HG03354 (cell line): ENCODE measurements around the gene LTBP1.

Experiments used
- ATAC-seq: cut with Tn5 transposase; IDR thresholded peaks from one replicate; pipeline ENCODE4 v1.9.1; 2021; ENCODE audit warnings: mild to moderate bottlenecking; ENCODE audit not compliant: unreplicated experiment, poor library complexity, severe bottlenecking

The LTBP1 gene

GRCh38 chr2:33104726-33105125 lies 158.0 kb downstream of the LTBP1 start:
- no peak for ATAC-seq

DNA sequence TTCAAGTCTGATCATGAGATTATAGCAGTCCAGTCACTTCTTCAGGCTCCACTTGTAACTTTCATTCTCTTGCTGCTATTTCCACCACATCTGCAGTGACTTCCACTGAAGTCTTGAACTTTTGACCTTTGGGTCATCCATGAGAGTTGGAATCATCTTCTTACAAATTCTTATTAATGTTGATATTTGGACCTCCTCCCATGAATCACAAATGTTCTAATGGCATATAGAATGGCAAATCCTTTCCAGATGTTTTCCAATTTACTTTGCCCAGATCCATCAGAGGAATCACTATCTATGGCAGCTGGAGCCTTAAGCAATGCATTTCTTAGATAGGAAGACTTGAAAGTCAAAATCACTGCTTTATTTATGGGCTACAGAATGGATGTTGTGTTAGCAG lies 159.4 kb downstream of the LTBP1 start:
- no peak for ATAC-seq

DNA sequence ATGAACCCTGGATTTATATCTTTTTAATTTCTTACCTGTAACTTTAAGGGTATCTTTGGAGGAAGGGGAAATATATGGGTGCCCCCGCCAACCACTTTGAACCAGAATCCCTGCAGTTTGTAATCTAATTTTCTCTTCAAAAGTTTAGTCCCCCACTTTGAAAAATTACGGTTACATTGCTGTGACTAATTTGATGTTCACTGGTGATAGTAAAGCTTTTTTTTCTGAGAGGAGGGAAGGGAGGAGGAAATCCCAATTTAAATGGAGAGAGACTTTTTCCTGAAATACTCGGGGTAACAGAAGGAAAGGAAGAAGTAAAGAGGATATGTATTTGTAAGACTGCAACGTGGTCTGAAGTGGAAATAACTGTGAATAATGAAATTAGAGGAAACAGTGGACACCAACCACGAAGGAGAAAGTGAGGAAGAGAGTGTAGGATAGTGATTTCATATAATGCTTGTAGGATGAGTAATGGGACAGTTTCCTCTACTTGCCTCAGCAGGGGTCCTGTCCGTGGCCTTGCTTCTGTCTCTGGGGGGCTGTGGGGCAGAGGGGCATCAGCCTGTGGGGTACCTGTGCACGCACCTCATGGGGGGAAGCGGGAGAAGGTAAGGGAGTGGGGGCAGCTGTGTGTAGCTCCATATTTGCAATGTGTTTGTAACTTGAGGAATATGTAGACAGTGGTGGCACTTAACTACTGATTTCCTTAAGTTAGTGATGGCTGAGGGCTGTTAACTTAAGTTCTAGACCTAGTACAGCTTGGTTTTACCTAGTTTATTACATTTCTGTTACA lies 161.1 kb downstream of the LTBP1 start:
- no peak for ATAC-seq

DNA sequence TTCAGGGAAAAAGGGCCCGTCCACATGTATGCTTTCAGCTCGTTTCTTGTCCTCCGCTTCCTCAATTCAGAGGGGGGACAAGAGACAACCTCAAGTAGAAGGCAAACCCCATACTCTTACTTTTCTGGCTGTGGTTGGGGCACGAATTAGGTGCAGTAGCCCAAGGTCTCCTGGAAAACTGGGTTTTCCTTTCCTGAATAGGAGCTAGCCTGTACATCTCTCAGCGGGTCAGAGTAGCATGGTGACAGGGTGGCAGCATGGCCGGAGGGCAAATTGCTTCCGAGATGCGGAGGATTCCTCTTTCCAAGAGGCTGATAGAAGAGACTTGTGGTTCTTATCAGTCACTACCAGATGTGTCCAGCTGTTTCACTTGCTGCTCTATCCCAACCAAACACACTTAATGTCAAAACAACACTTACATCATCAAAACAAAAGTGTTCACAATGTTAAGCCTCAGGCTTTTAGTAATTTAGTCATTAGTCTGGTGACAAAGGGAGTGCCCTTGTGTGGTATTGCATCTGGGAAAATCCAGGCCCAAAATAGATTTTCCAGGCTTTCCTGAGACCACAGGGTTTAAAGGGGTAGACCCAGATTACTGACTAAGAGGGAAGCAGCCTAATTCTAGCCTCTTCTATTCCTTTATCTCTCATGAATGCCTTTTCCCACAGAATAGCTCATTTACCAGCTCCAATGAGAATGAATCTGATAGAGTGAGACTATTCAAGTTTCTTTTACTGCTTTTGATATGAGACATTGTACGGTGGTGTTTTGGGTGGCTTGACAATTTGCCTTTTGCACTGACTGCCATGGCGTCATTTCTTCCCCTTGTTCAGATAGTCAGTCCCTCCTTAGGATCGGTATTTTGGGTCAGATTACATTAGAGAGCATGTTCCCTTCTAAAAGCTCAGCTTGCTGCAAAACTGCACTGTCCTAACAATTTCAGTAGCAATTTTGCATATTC lies 162.0 kb downstream of the LTBP1 start:
- ATAC-seq, result no peak

DNA sequence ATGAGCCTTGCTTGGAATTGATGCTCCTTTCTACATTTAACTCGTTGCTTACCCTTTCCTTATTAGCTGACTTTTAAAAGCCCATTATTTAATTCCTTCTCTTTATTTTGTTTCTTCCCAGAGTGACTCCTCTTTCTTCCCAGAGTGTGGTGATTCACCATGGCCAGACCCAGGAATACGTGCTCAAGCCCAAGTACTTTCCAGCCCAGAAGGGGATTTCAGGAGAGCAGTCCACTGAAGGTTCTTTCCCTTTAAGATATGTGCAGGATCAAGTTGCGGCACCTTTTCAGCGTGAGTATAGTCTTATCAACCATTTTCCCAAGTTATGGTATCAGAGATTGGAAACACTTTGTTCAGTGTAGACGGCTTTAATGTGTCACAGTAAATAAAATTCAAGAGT lies 163.7 kb downstream of the LTBP1 start:
- ATAC-seq, result no peak

DNA sequence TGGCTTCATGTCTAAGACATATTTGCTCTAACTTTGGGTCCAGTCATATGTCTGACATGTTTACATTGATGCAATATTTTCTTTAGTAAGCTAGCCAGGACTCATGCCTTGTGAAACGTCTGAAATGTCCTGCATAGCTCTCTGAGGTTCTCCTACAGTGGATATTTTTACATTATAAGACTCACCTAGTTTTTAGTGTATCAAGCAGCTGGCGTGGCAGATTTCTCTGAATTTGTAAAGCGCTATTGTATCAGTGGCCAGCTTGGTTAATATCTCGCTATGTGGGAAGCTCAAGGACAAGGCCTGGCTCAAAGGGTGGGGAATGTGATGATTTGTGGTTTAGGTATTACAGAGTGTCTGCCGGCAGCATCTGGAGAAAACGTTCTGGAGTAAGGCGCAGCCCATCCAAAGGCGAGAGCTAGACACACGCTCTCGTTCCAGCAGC lies 164.3 kb downstream of the LTBP1 start:
- no peak for ATAC-seq

GRCh38 chr2:33115196-33115595 lies 168.4 kb downstream of the LTBP1 start:
- no peak for ATAC-seq

GRCh38 chr2:33115728-33116127 lies 169.0 kb downstream of the LTBP1 start:
- ATAC-seq, result no peak

GRCh38 chr2:33116799-33117198 lies 170.0 kb downstream of the LTBP1 start:
- ATAC-seq, result no peak

- ATAC-seq, result no peak
Observed at GRCh38 chr2:33118651-33119050, 171.9 kb downstream of the LTBP1 start.

GRCh38 chr2:33121416-33121815 lies 174.7 kb downstream of the LTBP1 start:
- no peak for ATAC-seq

DNA sequence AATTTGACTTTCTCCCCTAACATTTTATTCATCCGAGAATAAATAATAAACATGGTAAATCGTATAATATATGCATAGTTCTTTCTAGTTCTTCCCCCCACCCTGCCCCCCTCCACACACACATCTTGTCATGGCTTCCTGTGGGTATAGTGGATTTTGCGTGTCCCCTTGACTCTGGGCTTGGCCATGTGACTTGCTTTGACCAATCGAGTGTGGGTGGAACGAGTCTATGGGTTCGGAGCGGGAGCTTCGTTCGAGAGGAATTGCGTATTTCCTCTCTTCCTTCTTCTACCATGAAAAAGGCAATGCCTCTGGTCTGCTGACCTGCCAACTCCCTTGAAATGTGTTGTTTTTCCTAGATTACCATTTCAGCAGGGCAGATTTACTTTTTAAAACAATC lies 175.2 kb downstream of the LTBP1 start:
- ATAC-seq, result no peak

DNA sequence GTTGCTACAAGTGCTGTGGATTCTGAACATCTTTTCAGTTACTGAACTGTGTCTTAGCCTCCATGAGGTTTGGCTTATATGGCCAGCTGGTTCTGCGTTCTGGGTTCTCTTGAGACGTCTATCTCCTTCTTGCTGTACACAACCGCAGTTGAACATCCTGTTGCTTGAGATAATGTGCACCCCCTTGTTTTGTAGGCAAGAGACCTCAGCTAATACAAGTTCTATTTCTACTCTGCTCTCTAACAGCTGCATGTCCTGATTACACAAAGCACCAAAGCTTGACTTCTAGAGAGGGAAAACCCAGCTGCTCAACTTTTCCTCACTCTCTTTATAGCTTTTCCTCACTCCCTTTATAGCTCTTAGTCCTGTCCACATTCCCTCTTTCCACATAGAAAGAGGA lies 176.0 kb downstream of the LTBP1 start:
- ATAC-seq, result no peak

- ATAC-seq, result no peak
Observed at GRCh38 chr2:33123216-33123615, 176.5 kb downstream of the LTBP1 start.

- no peak for ATAC-seq
Observed at GRCh38 chr2:33126552-33126951, 179.8 kb downstream of the LTBP1 start.

GRCh38 chr2:33126958-33127357 lies 180.2 kb downstream of the LTBP1 start:
- no peak for ATAC-seq

DNA sequence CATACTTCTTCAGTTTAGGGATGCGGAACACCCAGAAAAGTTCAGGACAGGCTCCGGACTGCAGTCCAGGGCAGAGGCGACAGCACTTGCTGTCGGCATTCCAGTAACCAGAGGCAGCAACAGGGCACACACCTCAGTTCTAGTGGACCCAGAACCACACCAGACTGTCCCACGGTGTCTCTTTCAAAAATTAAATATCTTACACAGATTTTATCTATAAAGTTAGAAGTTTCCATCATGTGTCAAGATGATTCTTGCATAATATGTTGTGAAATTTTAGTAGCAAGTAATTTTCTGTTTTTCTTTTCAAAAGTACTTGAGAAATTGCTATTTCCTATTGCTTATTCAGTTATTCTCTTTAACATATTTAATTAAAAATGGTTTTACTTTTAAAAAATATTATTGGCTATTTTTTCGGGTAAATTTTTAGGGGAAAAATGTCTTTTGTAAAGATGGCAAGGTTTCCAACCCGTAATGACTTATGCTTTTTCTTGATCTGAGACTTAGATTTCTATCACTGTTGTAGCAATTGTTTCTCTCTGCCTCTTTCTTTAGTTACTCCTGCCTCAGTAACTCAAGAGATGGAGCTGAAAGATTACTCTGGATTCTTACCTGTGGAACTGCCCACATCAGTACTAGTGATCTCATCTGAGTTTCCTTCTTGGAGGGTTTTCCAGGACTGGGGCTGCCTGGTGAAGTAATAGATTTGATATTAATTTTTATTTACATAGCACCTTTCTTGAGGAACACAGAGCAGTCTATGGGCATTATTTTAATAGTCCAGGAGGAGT lies 182.7 kb downstream of the LTBP1 start:
- no peak for ATAC-seq

DNA sequence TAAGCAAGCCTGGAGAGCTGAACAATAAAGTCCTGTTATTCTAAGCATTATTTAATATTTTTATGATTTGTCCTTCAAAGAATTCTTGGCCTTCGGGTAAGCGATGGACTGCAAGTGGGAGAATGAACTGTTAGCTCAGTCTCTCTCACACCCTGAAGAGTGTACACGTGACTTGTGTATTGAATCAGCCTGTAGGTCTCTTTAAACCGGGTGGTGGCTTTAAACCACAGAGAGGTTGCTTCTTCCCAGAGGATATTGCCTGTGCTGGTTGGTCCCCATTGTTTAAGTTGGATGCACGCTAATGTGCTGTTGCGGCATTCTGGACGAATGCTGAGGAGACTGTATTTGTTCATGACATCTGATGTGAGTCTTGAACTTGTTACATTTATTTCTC lies 183.3 kb downstream of the LTBP1 start:
- no peak for ATAC-seq

DNA sequence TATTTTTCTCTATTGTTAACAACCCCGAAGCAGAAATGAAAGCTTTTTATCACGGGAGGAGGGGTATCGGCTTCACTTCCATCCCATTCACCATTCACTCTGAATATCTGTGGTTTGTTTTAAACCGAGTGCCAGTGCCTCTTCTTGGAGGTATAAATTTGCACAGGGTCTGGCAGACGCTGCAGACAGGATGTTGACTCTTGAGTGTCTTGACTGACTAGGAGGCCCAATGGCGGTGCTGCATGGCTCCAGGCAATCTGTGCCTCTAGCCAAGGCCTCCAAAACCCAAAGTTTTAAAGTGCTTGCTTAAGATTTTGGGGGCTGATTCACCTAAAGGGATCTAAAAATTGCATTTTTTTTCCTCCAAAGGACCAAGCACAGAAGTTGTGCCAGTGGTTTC lies 183.8 kb downstream of the LTBP1 start:
- ATAC-seq, result no peak

GRCh38 chr2:33131111-33131510 lies 184.4 kb downstream of the LTBP1 start:
- no peak for ATAC-seq
